ENCODE measurements around the gene PIEZO1.

GRCh38 chr16:88793251-88793954, 8.4 kb upstream of the PIEZO1 start:
- TF ChIP-seq CTCF (IDR thresholded peaks at IDR 0.05 in 2 of 3, conservative IDR thresholded peaks at IDR 0.05 in 1 of 3; ENCODE audit: borderline replicate concordance in 1 of 3, insufficient read depth in 1 of 3, low read depth in 2 of 3, low read length in 2 of 3) = no peak
- no peak for TF ChIP-seq POLR2A (IDR thresholded peaks at IDR 0.05; ENCODE audit: borderline replicate concordance, extremely low read depth, insufficient read depth, insufficient read length)
- no peak for TF ChIP-seq EZH2 (IDR thresholded peaks at IDR 0.05)
- no peak for TF ChIP-seq SIN3A (IDR thresholded peaks at IDR 0.05; ENCODE audit: low read depth)
- TF ChIP-seq POLR2AphosphoS5 (IDR thresholded peaks at IDR 0.05; ENCODE audit: low read depth, low read length) = no peak
- TF ChIP-seq, protein P1, sequence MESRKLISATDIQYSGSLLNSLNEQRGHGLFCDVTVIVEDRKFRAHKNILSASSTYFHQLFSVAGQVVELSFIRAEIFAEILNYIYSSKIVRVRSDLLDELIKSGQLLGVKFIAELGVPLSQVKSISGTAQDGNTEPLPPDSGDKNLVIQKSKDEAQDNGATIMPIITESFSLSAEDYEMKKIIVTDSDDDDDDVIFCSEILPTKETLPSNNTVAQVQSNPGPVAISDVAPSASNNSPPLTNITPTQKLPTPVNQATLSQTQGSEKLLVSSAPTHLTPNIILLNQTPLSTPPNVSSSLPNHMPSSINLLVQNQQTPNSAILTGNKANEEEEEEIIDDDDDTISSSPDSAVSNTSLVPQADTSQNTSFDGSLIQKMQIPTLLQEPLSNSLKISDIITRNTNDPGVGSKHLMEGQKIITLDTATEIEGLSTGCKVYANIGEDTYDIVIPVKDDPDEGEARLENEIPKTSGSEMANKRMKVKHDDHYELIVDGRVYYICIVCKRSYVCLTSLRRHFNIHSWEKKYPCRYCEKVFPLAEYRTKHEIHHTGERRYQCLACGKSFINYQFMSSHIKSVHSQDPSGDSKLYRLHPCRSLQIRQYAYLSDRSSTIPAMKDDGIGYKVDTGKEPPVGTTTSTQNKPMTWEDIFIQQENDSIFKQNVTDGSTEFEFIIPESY (IDR thresholded peaks at IDR 0.05; ENCODE audit: extremely low read depth, insufficient replicate concordance, low read length) = no peak
- TF ChIP-seq, protein P2, sequence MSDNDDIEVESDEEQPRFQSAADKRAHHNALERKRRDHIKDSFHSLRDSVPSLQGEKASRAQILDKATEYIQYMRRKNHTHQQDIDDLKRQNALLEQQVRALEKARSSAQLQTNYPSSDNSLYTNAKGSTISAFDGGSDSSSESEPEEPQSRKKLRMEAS (IDR thresholded peaks at IDR 0.05) = no peak
- TF ChIP-seq JUND (IDR thresholded peaks at IDR 0.05) = no peak
- no peak for TF ChIP-seq CBX3 (IDR thresholded peaks at IDR 0.05; ENCODE audit: low read depth)
- no peak for TF ChIP-seq EGR1 (IDR thresholded peaks at IDR 0.05; ENCODE audit: low read depth)

Data from HCT116 (cell line).